GM21423 (cell line): Measurements from ENCODE around the gene DOCK6.

Experiments used
- ATAC-seq: cut with Tn5 transposase; IDR thresholded peaks from one replicate; pipeline ENCODE4 v1.9.1; 2021; ENCODE audit warnings: mild to moderate bottlenecking, moderate library complexity; ENCODE audit not compliant: unreplicated experiment

The DOCK6 gene

DNA sequence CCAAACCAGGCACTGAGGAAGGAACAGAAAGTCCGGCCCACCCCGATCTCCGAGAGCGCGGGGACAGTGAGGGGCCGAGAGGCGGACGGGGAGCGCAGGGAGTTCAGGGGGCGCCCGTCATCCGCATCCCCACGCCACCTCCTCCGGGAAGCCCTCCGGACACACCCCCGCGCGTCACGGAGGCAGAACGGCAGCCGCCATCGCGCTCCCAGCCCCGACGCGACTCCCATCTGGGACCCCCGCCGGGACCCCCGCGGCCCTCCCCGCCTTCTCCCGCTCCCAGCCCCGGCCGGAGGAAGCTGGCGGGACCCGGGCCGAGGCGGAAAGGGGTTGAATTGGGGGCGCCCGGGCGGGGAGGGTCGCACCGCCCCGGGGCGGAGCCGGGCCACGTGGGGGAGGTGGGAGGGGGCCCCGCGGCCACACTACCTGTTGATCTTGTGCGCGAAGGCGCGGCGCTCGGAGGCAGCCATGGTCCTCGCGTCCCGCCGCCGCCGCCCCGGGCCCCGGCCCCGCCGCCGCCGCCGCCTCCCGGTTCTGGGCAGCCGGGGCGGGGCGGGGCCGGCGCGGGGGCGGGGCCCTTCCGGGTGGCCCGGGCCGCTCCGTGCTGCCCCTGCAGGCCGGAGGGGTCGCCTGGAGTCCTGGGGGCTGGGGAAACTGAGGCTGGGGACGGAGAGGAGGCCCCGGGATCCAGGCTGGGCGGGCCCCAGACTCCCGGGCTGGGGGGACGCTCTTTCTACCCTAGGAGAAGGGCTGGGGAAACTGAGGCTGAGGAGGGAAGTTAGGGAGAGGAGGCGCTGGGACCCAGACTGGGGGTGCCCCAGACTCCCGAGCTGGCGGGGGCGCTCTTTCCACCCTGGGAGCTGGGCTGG, at the start of gene DOCK6:
DOCK6 (minus strand) TSS at position 554 of the 869 bp plus-strand sequence; CDS start at position 470, 84 bp downstream.
- no peak for ATAC-seq

DNA sequence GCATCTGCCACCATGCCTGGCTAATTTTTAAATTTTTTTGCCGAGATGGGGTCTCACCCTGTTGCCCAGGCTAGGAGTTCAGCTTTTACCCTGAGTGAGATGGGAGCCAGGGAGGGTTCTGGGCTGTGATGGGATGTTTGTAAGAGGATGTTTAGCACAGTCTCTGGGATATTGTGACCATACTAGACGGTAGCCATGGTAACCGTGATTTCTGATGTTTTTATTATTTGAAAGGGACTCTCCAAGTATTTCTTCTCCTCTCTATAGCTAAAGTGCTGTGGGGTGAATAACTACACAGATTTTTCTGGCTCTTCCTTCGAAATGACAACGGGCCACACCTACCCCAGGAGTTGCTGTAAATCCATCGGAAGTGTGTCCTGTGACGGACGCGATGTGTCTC, 44.0 kb upstream of the DOCK6 start:
- ATAC-seq: no peak

DNA sequence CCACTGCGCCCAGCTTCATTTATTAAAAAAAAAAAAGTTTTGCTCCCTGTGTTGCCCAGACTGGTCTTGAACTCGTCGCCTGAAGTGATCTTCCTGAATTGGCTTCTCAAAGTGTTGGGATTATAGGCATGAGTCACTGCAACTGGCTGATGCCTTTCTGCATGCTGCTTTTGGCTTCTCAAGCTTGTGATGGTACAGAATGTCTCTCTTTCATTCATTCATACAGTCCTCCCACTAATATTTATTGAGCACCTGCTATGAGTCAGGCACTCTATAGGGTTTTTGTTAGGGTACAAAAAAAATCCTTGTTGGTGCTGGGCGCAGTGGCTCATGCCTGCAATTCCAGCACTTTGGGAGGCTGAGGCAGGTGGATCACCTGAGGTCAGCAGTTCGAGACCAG, 42.6 kb upstream of the DOCK6 start:
- no peak for ATAC-seq

- ATAC-seq: no peak
Measured at GRCh38 chr19:11300811-11301120, 38.4 kb upstream of the DOCK6 start.

- no peak for ATAC-seq
Measured at GRCh38 chr19:11299946-11300810, 37.9 kb upstream of the DOCK6 start.

DNA sequence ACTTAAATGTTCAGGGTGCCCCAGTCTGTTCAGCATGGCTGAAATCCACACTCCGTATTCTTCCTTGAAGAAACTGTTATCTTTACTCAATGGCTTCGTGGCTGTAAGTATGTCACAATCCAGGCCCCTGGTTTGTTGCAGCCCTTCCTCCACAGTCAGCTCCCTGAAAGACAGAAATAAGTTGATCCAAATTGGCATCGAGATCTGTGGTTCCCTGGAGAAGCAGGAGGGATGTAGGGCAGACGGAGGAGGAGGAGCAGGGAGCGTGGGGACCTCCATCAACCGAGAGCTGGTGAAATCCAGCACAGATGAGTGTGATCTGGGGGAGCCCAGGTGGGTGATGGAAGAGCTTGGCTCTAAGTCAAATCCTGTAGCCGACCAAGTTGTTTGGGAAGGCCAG, 33.9 kb upstream of the DOCK6 start:
- ATAC-seq: no peak

DNA sequence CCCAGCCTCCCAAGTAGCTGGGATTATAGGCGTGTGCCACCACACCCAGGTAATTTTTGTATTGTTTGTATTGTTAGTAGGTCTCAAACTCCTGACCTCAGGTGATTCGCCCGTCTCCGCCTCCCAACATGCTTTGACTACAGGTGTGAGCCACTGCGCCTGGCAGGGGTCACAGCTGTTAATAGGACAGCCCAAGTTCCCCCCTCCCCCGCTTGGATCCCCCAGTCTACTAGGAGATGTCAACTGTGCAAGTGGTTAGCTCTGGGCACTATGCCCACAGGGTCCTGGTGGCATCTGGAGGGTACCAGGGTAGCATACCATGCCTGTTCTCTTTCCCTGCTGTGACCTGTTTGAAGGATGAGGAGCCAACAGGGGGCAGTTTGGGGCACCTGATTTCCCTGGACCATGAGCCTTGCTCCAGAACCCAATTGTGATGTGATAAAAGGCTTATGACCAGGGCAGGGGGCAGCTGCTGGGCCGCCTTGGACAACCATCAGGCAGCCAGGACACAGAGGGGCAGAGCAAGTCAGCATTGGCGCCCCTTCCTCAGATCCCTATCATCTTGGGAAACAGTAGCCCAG, 33.4 kb upstream of the DOCK6 start, which contains the start of gene TSPAN16:
TSPAN16 (plus strand) TSS at position 496 of the 581 bp plus-strand sequence. CDS start 138 bp downstream, outside the sequence.
- no peak for ATAC-seq

- ATAC-seq: no peak
Measured at GRCh38 chr19:11295180-11295579, 32.9 kb upstream of the DOCK6 start.

DNA sequence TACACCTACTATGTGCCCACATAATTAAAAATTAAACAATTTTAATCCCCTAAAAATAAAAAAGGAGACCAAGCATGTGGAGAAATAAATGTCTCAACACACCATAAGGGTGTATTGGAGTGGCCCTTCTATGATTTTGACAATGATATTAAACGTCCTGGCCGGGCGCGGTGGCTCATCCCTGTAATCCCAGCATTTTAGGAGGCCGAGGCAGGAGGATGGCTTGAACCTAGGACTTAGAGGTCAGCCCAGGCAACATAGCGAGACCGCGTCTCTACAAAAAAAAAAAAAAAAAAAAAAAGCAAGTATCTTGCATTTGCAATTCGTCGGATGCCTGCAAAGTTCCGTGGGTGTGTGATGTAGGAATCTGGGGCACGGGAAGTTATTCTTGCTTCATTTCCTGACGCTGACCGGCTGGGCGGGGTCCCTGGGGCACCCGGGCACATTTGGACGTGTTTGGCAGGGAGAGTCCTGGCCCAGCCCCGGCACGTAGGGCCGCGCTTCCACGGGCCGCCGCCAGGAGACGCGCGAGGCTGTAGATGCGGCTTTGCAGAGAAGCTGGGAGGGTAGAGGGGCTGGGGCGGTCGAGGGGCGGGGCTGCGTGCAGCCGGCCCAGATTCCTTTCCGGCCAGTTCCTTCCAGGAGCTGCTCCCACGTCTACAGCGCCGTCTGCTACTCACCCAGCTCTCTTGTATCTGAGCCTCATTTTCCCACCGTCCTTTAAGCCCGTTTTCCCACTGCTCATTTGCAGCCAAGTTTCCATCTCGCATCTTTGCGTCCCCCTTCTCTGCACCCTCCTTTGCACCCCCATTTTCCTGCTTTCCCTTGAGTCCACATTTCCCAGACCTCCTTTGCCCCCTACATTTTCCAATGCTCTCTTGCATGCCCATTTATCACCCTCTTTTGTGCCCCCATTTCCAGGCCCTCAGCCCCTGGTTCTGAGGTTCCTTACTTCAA, 31.4 kb upstream of the DOCK6 start:
- ATAC-seq: no peak

GRCh38 chr19:11291991-11292390, 29.7 kb upstream of the DOCK6 start:
- no peak for ATAC-seq

DNA sequence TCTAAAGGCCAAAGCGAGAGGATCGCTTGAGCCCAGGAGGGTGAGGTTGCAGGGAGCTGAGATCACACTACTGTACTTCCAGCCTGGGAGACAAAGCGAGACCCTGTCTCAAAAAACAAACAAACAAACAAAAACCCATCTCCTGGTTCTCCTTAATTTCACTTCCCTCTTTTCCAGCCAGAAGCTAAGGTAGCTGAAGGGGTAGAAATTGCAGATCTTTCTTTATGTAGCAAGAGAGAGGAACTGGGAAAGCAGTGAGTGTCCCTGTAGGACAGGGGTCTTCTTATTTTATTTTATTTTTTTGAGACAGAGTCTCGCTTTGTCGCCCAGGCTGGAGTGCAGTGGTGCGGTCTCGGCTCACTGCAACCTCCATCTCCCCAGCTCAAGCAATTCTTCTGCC, 29.1 kb upstream of the DOCK6 start:
- no peak for ATAC-seq

DNA sequence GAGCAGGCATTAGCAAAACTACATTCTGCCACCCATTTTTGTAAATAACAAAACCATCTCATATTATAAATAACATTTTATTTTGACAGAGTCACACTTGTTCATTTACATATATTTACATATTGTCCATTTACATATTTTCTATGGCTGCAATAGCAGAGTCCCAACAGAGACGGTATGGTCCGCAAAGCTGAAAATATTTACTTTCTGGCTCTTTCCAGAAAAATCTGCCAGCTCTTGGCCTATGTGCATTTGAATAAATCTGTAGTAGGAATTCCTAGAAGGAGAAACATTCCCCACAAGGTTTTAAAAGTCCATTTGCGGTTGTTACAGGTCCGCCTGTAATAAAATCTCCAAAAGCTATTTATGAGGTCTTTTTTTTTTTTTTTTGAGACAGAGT, 27.9 kb upstream of the DOCK6 start:
- ATAC-seq: no peak

DNA sequence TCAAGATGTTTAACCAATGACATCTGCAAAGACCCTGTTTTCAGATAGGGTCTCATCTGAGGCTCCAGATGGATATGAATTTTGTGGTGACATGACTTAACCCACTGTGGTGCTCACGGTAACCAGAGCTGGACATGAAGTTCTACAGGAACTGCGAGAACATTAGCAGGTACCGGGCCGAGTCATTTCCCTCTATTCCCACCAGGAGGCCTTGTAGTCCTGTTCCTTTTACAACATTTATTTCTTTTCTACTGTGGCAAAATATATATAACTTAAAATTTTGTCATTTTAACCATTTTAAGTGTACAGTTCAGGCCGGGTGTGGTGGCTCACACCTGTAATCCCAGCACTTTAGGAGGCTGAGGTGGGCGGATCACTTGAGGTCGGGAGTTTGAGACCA, 26.0 kb upstream of the DOCK6 start:
- no peak for ATAC-seq

- no peak for ATAC-seq
Measured at GRCh38 chr19:11286312-11286974, 24.1 kb upstream of the DOCK6 start.

GRCh38 chr19:11284515-11284914, 22.2 kb upstream of the DOCK6 start:
- ATAC-seq: no peak

- no peak for ATAC-seq
Measured at GRCh38 chr19:11281356-11282049, 19.2 kb upstream of the DOCK6 start.

GRCh38 chr19:11279505-11280236, 17.3 kb upstream of the DOCK6 start:
- no peak for ATAC-seq

GRCh38 chr19:11278670-11279069, 16.3 kb upstream of the DOCK6 start:
- ATAC-seq: no peak
